B cell (primary cell): Measurements from ENCODE around the gene RBM42. TPM values are rescaled to one million over a fixed set of nuclear protein-coding genes. Genes with fewer than 3 reads are reported as not detected.

ENCODE experiments used
- ATAC-seq: fragments of 200-7000 bp; cut with Tn5 transposase; one replicate; pipeline ENCODE4 v1.10.0; 2021; ENCODE audit warnings: low read depth, mild to moderate bottlenecking, moderate number of reproducible peaks, moderate library complexity
- CTCF ChIA-PET: fragments of 350-600 bp; sonication (Branson Sonifier 250); formaldehyde crosslinking; loops from one replicate; lab custom pipeline; 2021; ENCODE audit warnings: antibody characterized with exemption, inconsistent platforms; lab: Charles Lee
- POLR2A ChIA-PET: fragments of 350-600 bp; sonication (Branson Sonifier 250); formaldehyde crosslinking; loops from one replicate; lab custom pipeline; 2021; ENCODE audit warnings: antibody characterized with exemption; lab: Charles Lee
- DNase-seq: peaks from one replicate; pipeline ENCODE4 v3.0.0; 2013
- H2AFZ ChIP-seq: 2 replicates; pipeline ENCODE4 v1.6.1; 2012; ENCODE audit warnings: mild to moderate bottlenecking, low read depth, low read length; ENCODE audit not compliant: insufficient read depth, poor library complexity, severe bottlenecking
- H3K27ac ChIP-seq, 2 donors: 1 replicate in 1 of 2; 2 replicates in 1 of 2; pipeline ENCODE4 v1.5.1; 2012 to 2013; ENCODE audit warnings: low read length in 2 of 2, mild to moderate bottlenecking in 2 of 2, moderate library complexity in 1 of 2
- H3K27me3 ChIP-seq, 4 experiments: fragments of 200-600 bp in 1 of 4; sonication (generic) in 1 of 4; replicated peaks in 1 of 4; 1 replicate in 2 of 4; 2 replicates in 2 of 4; pipeline versions ENCODE4 v1.6.1 to v1.7.0; 2013 to 2016; ENCODE audit warnings: low read length in 3 of 4, mild to moderate bottlenecking in 2 of 4, mixed read lengths in 1 of 4, moderate library complexity in 1 of 4; ENCODE audit not compliant: insufficient read depth in 4 of 4, control insufficient read depth in 3 of 4; ENCODE audit errors: control extremely low read depth in 1 of 4
- H3K36me3 ChIP-seq, 2 experiments: replicated peaks in 1 of 2; 1 replicate in 1 of 2; 2 replicates in 1 of 2; pipeline versions ENCODE4 v1.6.1 to v1.7.1; 2013; ENCODE audit warnings: low read length in 1 of 2; ENCODE audit not compliant: insufficient read depth in 2 of 2, control insufficient read depth in 1 of 2; ENCODE audit errors: control extremely low read depth in 1 of 2, extremely low read depth in 1 of 2
- H3K4me1 ChIP-seq, 2 donors: fragments of 200-600 bp in 1 of 2; sonication (generic) in 1 of 2; 1 replicate in 1 of 2; 2 replicates in 1 of 2; pipeline versions ENCODE4 v1.5.1 to v1.6.1; 2013 to 2017; ENCODE audit warnings: low read length in 2 of 2; ENCODE audit not compliant: control insufficient read depth in 2 of 2, insufficient read depth in 2 of 2
- H3K4me2 ChIP-seq: replicated peaks from 2 replicates; pipeline ENCODE3; 2012; ENCODE audit warnings: mild to moderate bottlenecking, low read depth, low read length; ENCODE audit not compliant: poor library complexity, severe bottlenecking
- H3K4me3 ChIP-seq, 5 experiments: fragments of 200-600 bp in 1 of 5; sonication (generic) in 1 of 5; 1 replicate in 3 of 5; 2 replicates in 2 of 5; pipeline versions ENCODE4 v1.5.1 to v1.7.0; 2011 to 2016; ENCODE audit warnings: low read length in 4 of 5, mild to moderate bottlenecking in 4 of 5, low read depth in 2 of 5, control low read depth in 1 of 5, moderate library complexity in 1 of 5; ENCODE audit not compliant: insufficient read depth in 1 of 5; ENCODE audit errors: control extremely low read depth in 1 of 5, extremely low read depth in 1 of 5
- H3K79me2 ChIP-seq: fragments of 200-600 bp; sonication (generic); one replicate; pipeline ENCODE4 v1.6.0; 2016; ENCODE audit warnings: low read length; ENCODE audit not compliant: control insufficient read depth, insufficient read depth
- H3K9ac ChIP-seq: fragments of 200-600 bp; sonication (generic); 2 replicates; pipeline ENCODE4 v1.6.1; 2017; ENCODE audit warnings: mild to moderate bottlenecking, low read length, moderate library complexity
- H3K9me3 ChIP-seq, 3 donors: one replicate each; pipeline versions ENCODE4 v1.6.1 to v1.7.1; 2013; ENCODE audit warnings: low read length in 2 of 3; ENCODE audit not compliant: control insufficient read depth in 2 of 3, insufficient read depth in 1 of 3; ENCODE audit errors: control extremely low read depth in 1 of 3
- H4K20me1 ChIP-seq: 2 replicates; pipeline ENCODE4 v1.6.0; 2012; ENCODE audit warnings: mild to moderate bottlenecking, low read length; ENCODE audit not compliant: insufficient read depth, control insufficient read depth, poor library complexity, severe bottlenecking
- H3K27ac Mint-ChIP-seq: one replicate; pipeline ENCODE4 v1.8.0; 2021; ENCODE audit warnings: mixed read lengths
- H3K27me3 Mint-ChIP-seq: one replicate; pipeline ENCODE4 v1.8.0; 2021; ENCODE audit warnings: mixed read lengths
- H3K4me1 Mint-ChIP-seq: one replicate; pipeline ENCODE4 v1.8.0; 2021; ENCODE audit warnings: mixed read lengths
- H3K4me3 Mint-ChIP-seq: one replicate; pipeline ENCODE4 v1.8.0; 2021; ENCODE audit warnings: mixed read lengths
- H3K9me3 Mint-ChIP-seq: one replicate; pipeline ENCODE4 v1.8.0; 2022; ENCODE audit warnings: mixed read lengths; ENCODE audit not compliant: insufficient read depth
- EZH2 ChIP-seq: IDR thresholded peaks from 2 replicates; pipeline ENCODE4 v1.6.1; 2012; ENCODE audit warnings: borderline replicate concordance, low read depth, mild to moderate bottlenecking, moderate library complexity, low read length; ENCODE audit not compliant: insufficient read depth, poor library complexity, severe bottlenecking
- WGBS: methylation state at CpG from one replicate; pipeline ENCODE4 v1.1.5; 2013; ENCODE audit warnings: missing lambda C conversion rate; ENCODE audit not compliant: insufficient coverage; 5-methylcytosine and 5-hydroxymethylcytosine counted together
- intact Hi-C: fragments of 100-400 bp; cut with micrococcal nuclease; formaldehyde crosslinking; loops from one replicate; pipeline ENCODE4 v1.10.0; 2022
- polyA plus RNA-seq: library from polyadenylated mRNA; depleted of rRNA; stranded (reverse); fragments of >200 nt; gene quantifications from 2 replicates; pipeline ENCODE4 v1.2.3, GENCODE V29; 2012
- total RNA-seq, 2 donors: library from RNA; stranded (reverse); fragments of 120-200 nt in 1 of 2; gene quantifications; 1 replicate in 1 of 2; 2 replicates in 1 of 2; pipeline versions ENCODE4 v1.2.3 to v1.2.4, GENCODE V29; 2013 to 2022
- TF ChIP-seq, protein P1 (sequence below): fragments of 200-600 bp; IDR thresholded peaks from one replicate; pipeline ENCODE4 v1.8.0; 2022; ENCODE audit warnings: antibody characterized with exemption, mild to moderate bottlenecking

RBM42 gene
- total and polyA plus RNA-seq, 2 donors (not counting 1 experiment from before 2014, with no cell fraction given): 42.1 to 52.0 TPM

DNA sequence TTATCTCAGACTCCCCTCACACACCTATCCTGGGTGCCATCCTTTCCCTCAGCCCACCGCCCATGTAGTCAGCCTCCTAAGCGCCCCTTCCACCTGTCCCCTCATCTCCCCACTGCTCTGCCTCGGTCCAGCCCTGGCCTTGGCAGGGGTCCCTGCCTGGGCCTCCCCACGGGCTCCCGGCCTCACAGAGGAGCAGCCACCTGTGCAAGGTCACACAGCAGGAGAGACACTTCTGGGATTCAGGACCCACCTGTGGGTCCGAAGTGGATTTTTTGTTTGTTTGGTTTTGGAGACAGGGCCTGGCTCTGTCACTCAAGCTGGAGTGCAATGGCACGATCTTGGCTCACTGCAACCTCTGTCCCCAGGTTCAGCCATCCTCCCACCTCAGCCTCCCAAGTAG, 36.8 kb downstream of the RBM42 start:
- POLR2A ChIA-PET: no interaction called here
- Histone ChIP-seq H3K36me3 (peaks cover 0 to 32% of the 10 kb centered on the region in 2 experiments), H3K27me3 (peaks cover 0 to 8% (median 2%) of the 10 kb centered on the region in 4 experiments), H3K79me2 (peaks cover 4% of the 10 kb centered on the region), H3K4me2 (no peak overlapping the region), H3K4me1 (no peaks in the 10 kb centered on the region), H4K20me1 (no peaks in the 10 kb centered on the region), H3K9ac (no peak overlapping the region), H2AFZ (no peak overlapping the region), H3K9me3 (no peaks in the 10 kb centered on the region), H3K4me3 (no peak overlapping the region), H3K27ac (no peak overlapping the region)
- 46% methylated on average over 2 of the region's 7 CpGs for WGBS
- CTCF ChIA-PET: no interaction called here
- no peak overlapping the region for H3K4me3 Mint-ChIP-seq
- no peak overlapping the region for H3K27ac Mint-ChIP-seq
- H3K9me3 Mint-ChIP-seq: no peaks in the 10 kb centered on the region
- H3K27me3 Mint-ChIP-seq: peaks cover 7% of the 10 kb centered on the region
- TF ChIP-seq, protein P1, sequence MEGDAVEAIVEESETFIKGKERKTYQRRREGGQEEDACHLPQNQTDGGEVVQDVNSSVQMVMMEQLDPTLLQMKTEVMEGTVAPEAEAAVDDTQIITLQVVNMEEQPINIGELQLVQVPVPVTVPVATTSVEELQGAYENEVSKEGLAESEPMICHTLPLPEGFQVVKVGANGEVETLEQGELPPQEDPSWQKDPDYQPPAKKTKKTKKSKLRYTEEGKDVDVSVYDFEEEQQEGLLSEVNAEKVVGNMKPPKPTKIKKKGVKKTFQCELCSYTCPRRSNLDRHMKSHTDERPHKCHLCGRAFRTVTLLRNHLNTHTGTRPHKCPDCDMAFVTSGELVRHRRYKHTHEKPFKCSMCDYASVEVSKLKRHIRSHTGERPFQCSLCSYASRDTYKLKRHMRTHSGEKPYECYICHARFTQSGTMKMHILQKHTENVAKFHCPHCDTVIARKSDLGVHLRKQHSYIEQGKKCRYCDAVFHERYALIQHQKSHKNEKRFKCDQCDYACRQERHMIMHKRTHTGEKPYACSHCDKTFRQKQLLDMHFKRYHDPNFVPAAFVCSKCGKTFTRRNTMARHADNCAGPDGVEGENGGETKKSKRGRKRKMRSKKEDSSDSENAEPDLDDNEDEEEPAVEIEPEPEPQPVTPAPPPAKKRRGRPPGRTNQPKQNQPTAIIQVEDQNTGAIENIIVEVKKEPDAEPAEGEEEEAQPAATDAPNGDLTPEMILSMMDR: no peak
- no peak for TF ChIP-seq EZH2
- intact Hi-C loops: no loop called here
- DNase-seq: no peak
- H3K4me1 Mint-ChIP-seq: no peaks in the 10 kb centered on the region
- ATAC-seq: no peak

DNA sequence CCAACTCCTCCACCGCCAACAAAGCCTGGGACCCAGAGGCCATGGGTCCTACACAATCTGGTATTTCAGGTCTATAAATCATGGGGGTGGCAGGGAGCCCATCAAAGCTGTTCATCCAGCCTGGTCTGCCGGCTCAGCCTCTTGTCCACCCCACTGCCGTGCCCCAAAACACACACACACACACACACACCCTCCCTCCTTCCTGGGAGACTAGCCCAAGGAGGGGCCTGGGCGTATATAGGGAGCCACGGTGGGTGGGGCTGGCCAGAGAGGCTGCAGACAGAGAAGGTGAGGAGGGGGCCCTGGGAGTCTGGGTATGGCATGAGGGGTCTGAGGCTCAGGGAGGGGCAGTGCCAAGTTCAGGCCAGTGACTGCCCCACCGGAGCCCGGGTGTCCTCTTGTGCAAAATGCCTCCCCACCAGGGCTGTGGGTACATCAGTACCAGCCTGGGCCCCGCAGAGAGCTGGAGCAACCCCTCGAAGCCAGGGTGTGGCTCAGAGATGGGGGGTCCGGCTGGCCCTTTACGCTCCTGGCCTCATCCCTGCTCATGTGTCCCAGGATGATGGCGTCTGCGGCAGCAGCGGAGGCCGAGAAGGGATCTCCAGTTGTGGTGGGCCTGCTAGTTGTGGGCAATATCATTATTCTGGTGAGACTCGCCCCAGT, 37.5 kb downstream of the RBM42 start, which contains the start of gene UPK1A:
Gene UPK1A, plus strand, starts transcription at position 267 of the 663 bp plus-strand sequence. Its CDS starts 296 bp downstream, at position 563.
- Mint-ChIP-seq H3K4me3 (no peak within 1 kb of the TSS), H3K27ac (no peak within 1 kb of the TSS), H3K9me3 (no peaks in the 10 kb centered on the region), H3K4me1 (no peaks in the 10 kb centered on the region), H3K27me3 (peaks cover 11% of the 10 kb centered on the region)
- ChIA-PET CTCF (no interaction called here), POLR2A (interaction anchor here (1.2 kb wide), 1 partner anchor 22 kb away, joined by 3 read pairs; no protein-coding TSS in a partner anchor)
- Histone ChIP-seq H3K9ac (no peak within 1 kb of the TSS), H4K20me1 (no peaks in the 10 kb centered on the region), H3K79me2 (peaks cover 4% of the 10 kb centered on the region), H3K27me3 (peaks cover 0 to 12% (median 2%) of the 10 kb centered on the region in 4 experiments), H3K36me3 (peaks cover 0 to 26% of the 10 kb centered on the region in 2 experiments), H3K4me3 (no peak within 1 kb of the TSS), H3K9me3 (no peaks in the 10 kb centered on the region), H3K4me2 (no peak within 1 kb of the TSS), H2AFZ (no peak within 1 kb of the TSS), H3K27ac (no peak within 1 kb of the TSS), H3K4me1 (no peaks in the 10 kb centered on the region)
- 77% methylated on average over 12 of the region's 16 CpGs for WGBS
- TF ChIP-seq, protein P1: no peak
- TF ChIP-seq EZH2: no peak
- ATAC-seq: no peak
- DNase-seq: no peak
- intact Hi-C loops: no loop called here
